Stimulated activated CD8-positive, alpha-beta memory T cell treated with anti-CD3 and anti-CD28 coated beads, Interleukin-15, amount 100 ng/mL, for 1 hour (primary cell): Measurements from ENCODE around the gene MOCOS.

Experiments
- DNase-seq: peaks from one replicate; pipeline ENCODE4 v3.0.0-alpha.2; 2020; ENCODE audit warnings: low read depth

Gene MOCOS

GRCh38 chr18:36179562-36180355, 7.5 kb upstream of the MOCOS start:
- no peak for DNase-seq

- no peak for DNase-seq
Observed at GRCh38 chr18:36181441-36181840, 5.9 kb upstream of the MOCOS start.

- DNase-seq = no peak
Observed at GRCh38 chr18:36181898-36182506, 5.3 kb upstream of the MOCOS start.

GRCh38 chr18:36183033-36183432, 4.3 kb upstream of the MOCOS start:
- DNase-seq = no peak

GRCh38 chr18:36183987-36184386, 3.3 kb upstream of the MOCOS start:
- no peak for DNase-seq

- no peak for DNase-seq
Observed at GRCh38 chr18:36185157-36185556, 2.1 kb upstream of the MOCOS start.

GRCh38 chr18:36185901-36186460, 1.3 kb upstream of the MOCOS start:
- no peak for DNase-seq

GRCh38 chr18:36186461-36187192, 670 bp upstream of the MOCOS start:
- no peak for DNase-seq

- no peak for DNase-seq
Observed at GRCh38 chr18:36187826-36188721, 777 bp downstream of the MOCOS start.

GRCh38 chr18:36188916-36189315, 1.6 kb downstream of the MOCOS start:
- DNase-seq = no peak

GRCh38 chr18:36189486-36189885, 2.2 kb downstream of the MOCOS start:
- no peak for DNase-seq

- DNase-seq = no peak
Observed at GRCh38 chr18:36191286-36191685, 4.0 kb downstream of the MOCOS start.

GRCh38 chr18:36191711-36192110, 4.4 kb downstream of the MOCOS start:
- no peak for DNase-seq

- DNase-seq = no peak
Observed at GRCh38 chr18:36194600-36195315, 7.5 kb downstream of the MOCOS start.

- no peak for DNase-seq
Observed at GRCh38 chr18:36195427-36196122, 8.3 kb downstream of the MOCOS start.

GRCh38 chr18:36196238-36196995, 9.1 kb downstream of the MOCOS start:
- DNase-seq = no peak

GRCh38 chr18:36197511-36198166, 10.3 kb downstream of the MOCOS start:
- DNase-seq = no peak

- no peak for DNase-seq
Observed at GRCh38 chr18:36199691-36200295, 12.5 kb downstream of the MOCOS start.

GRCh38 chr18:36200354-36200771, 13.1 kb downstream of the MOCOS start:
- DNase-seq = no peak
